ENCODE data around the gene SLC4A11. TPM values are rescaled to one million over a fixed set of nuclear protein-coding genes. Genes with fewer than 3 reads are reported as not detected.
A peak's percentile ranks its signal among the peaks of the same experiment; 100 is the strongest.

SLC4A11 gene
- total and polyA plus RNA-seq, 10 of the 15 experiments (the other 5 are each of a cell fraction or from before 2014, with no cell fraction given): 0.07 to 2.3 (median 1.1) TPM

DNA sequence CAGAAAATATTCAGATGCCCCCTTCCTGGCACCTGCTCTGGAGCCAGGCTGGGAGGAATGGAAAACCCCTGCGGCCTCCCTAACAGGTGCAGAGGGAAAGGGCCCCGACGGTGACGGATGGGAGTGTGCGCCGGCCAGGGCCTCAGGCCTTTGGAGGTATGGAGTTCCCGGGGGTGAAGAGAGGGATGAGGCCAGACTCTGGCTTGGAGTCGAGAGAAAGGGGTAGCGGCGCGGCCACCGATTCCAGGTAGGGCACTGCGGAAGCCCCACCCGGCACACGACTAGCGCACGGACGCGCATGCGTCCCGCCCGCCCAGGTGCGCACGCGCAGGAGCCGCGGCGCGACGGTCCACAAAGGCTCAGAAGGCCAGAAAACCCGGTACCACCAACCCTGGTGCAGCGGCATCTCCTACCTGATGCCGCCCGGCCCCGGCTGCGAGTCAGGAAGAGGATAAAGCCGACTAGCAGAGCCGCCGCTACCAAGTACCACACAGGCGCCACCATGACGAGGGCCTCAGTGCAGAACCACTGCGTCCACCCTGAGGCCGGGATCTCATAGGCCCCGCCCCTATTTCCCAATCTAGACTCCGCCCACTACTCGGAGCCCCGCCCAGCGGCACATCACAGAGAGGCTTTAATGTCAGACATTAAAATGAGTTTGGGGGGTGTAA is 34.7 kb downstream of the SLC4A11 start, which contains the start of gene DDRGK1 (continued):
- TF ChIP-seq, protein P1, sequence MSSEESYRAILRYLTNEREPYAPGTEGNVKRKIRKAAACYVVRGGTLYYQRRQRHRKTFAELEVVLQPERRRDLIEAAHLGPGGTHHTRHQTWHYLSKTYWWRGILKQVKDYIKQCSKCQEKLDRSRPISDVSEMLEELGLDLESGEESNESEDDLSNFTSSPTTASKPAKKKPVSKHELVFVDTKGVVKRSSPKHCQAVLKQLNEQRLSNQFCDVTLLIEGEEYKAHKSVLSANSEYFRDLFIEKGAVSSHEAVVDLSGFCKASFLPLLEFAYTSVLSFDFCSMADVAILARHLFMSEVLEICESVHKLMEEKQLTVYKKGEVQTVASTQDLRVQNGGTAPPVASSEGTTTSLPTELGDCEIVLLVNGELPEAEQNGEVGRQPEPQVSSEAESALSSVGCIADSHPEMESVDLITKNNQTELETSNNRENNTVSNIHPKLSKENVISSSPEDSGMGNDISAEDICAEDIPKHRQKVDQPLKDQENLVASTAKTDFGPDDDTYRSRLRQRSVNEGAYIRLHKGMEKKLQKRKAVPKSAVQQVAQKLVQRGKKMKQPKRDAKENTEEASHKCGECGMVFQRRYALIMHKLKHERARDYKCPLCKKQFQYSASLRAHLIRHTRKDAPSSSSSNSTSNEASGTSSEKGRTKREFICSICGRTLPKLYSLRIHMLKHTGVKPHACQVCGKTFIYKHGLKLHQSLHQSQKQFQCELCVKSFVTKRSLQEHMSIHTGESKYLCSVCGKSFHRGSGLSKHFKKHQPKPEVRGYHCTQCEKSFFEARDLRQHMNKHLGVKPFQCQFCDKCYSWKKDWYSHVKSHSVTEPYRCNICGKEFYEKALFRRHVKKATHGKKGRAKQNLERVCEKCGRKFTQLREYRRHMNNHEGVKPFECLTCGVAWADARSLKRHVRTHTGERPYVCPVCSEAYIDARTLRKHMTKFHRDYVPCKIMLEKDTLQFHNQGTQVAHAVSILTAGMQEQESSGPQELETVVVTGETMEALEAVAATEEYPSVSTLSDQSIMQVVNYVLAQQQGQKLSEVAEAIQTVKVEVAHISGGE (CRISPR knock-in tag; IDR thresholded peaks at IDR 0.05): no peak
- TF ChIP-seq ZBTB4 (CRISPR knock-in tag; IDR thresholded peaks at IDR 0.05) (no peak), CBX5 (IDR thresholded peaks at IDR 0.05; ENCODE audit: low read depth) (no peak), CHD4 (IDR thresholded peaks at IDR 0.05) (no peak), SRF (IDR thresholded peaks at IDR 0.05; ENCODE audit: low read depth in 2 of 2, low read length in 2 of 2) (no peak), RB1 (IDR thresholded peaks at IDR 0.05; ENCODE audit: borderline replicate concordance) (no peak; the same call in 1 of the 2 replicates), EED (IDR thresholded peaks at IDR 0.05; ENCODE audit: low read depth) (no peak), SMAD5 (IDR thresholded peaks at IDR 0.05; ENCODE audit: low read depth) (0 out of 2 replicates have a peak, but pooled peaks have one; percentile 22), CREB1 (IDR thresholded peaks at IDR 0.05; ENCODE audit: low read depth) (peak; percentile 49; the same call in 1 of the 2 replicates), BCL11A (IDR thresholded peaks at IDR 0.05; ENCODE audit: low read depth, low read length) (no peak), FOXK2 (IDR thresholded peaks at IDR 0.05) (no peak), TARDBP (IDR thresholded peaks at IDR 0.05; ENCODE audit: borderline replicate concordance) (no peak), POLR2AphosphoS5 (IDR thresholded peaks at IDR 0.05; ENCODE audit: low read length) (peak; percentile 77), NR2C2 (IDR thresholded peaks at IDR 0.05; ENCODE audit: borderline replicate concordance, control insufficient read depth, insufficient read length, low read depth) (no peak), YBX1 (IDR thresholded peaks at IDR 0.05) (no peak), PAX8 (IDR thresholded peaks at IDR 0.05) (no peak)
- TF ChIP-seq, protein P2, sequence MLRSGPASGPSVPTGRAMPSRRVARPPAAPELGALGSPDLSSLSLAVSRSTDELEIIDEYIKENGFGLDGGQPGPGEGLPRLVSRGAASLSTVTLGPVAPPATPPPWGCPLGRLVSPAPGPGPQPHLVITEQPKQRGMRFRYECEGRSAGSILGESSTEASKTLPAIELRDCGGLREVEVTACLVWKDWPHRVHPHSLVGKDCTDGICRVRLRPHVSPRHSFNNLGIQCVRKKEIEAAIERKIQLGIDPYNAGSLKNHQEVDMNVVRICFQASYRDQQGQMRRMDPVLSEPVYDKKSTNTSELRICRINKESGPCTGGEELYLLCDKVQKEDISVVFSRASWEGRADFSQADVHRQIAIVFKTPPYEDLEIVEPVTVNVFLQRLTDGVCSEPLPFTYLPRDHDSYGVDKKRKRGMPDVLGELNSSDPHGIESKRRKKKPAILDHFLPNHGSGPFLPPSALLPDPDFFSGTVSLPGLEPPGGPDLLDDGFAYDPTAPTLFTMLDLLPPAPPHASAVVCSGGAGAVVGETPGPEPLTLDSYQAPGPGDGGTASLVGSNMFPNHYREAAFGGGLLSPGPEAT (IDR thresholded peaks at IDR 0.05; ENCODE audit: low read depth): peak; percentile 55; the same call in 1 of the 2 replicates
- TF ChIP-seq, protein P3, sequence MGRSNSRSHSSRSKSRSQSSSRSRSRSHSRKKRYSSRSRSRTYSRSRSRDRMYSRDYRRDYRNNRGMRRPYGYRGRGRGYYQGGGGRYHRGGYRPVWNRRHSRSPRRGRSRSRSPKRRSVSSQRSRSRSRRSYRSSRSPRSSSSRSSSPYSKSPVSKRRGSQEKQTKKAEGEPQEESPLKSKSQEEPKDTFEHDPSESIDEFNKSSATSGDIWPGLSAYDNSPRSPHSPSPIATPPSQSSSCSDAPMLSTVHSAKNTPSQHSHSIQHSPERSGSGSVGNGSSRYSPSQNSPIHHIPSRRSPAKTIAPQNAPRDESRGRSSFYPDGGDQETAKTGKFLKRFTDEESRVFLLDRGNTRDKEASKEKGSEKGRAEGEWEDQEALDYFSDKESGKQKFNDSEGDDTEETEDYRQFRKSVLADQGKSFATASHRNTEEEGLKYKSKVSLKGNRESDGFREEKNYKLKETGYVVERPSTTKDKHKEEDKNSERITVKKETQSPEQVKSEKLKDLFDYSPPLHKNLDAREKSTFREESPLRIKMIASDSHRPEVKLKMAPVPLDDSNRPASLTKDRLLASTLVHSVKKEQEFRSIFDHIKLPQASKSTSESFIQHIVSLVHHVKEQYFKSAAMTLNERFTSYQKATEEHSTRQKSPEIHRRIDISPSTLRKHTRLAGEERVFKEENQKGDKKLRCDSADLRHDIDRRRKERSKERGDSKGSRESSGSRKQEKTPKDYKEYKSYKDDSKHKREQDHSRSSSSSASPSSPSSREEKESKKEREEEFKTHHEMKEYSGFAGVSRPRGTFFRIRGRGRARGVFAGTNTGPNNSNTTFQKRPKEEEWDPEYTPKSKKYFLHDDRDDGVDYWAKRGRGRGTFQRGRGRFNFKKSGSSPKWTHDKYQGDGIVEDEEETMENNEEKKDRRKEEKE (IDR thresholded peaks at IDR 0.05): no peak

Measured in GM12878 (cell line).